PC-3 (cell line): ENCODE measurements around the gene ATP4A. TPM values are rescaled to one million over a fixed set of nuclear protein-coding genes. Genes with fewer than 3 reads are reported as not detected.

Source experiments
- ATAC-seq: fragments of 200-7000 bp; cut with Tn5 transposase; 2 replicates; pipeline ENCODE4 v1.9.1; 2020; ENCODE audit warnings: mild to moderate bottlenecking, moderate library complexity
- BruUV-seq: library from RNA; stranded (reverse); fragments of 400-500 nt; replicated peaks from 2 replicates; lab custom pipeline; 2021; lab: Mats Ljungman, UMichigan
- CTCF ChIA-PET: fragments of 300-600 bp; sonication (Branson Sonifier 250); formaldehyde crosslinking; loops from one replicate; lab custom pipeline; 2022; ENCODE audit warnings: antibody characterized with exemption; lab: Charles Lee
- POLR2A ChIA-PET: fragments of 300-600 bp; sonication (Branson Sonifier 250); formaldehyde crosslinking; loops from one replicate; lab custom pipeline; 2022; ENCODE audit warnings: antibody characterized with exemption; ENCODE audit not compliant: unreplicated experiment; lab: Charles Lee
- DNase-seq: peaks from one replicate; pipeline ENCODE4 v3.0.0-alpha.2; 2015
- H2AFZ ChIP-seq: fragments of 300-600 bp; sonication (generic); 2 replicates; pipeline ENCODE4 v1.6.0; 2016; ENCODE audit warnings: antibody characterized with exemption, low read length
- H3F3A ChIP-seq: fragments of 300-600 bp; sonication (generic); one replicate; pipeline ENCODE4 v1.6.0; 2017; ENCODE audit warnings: antibody characterized with exemption, low read length, control low read depth, mild to moderate bottlenecking; ENCODE audit not compliant: unreplicated experiment
- H3K27ac ChIP-seq: fragments of 300-600 bp; sonication (generic); 2 replicates; pipeline ENCODE4 v1.5.1; 2016; ENCODE audit warnings: mild to moderate bottlenecking, low read length
- H3K27me3 ChIP-seq: fragments of 300-600 bp; sonication (generic); 2 replicates; pipeline ENCODE4 v1.6.1; 2016; ENCODE audit warnings: low read length, mixed read lengths
- H3K36me3 ChIP-seq: fragments of 300-600 bp; sonication (generic); 2 replicates; pipeline ENCODE4 v1.6.1; 2016; ENCODE audit warnings: low read depth, mixed run types, low read length, mixed read lengths
- H3K4me1 ChIP-seq: fragments of 300-600 bp; sonication (generic); 2 replicates; pipeline ENCODE4 v1.5.1; 2016; ENCODE audit warnings: low read length; ENCODE audit not compliant: insufficient read depth
- H3K4me2 ChIP-seq: fragments of 300-600 bp; sonication (generic); 2 replicates; pipeline ENCODE4 v1.6.0; 2016; ENCODE audit warnings: low read length
- H3K4me3 ChIP-seq: fragments of 300-600 bp; sonication (generic); 2 replicates; pipeline ENCODE4 v1.5.1; 2016; ENCODE audit warnings: mild to moderate bottlenecking, low read length, mixed read lengths
- H3K79me2 ChIP-seq: fragments of 300-600 bp; sonication (generic); 2 replicates; pipeline ENCODE4 v1.6.1; 2017; ENCODE audit warnings: low read length, mixed read lengths
- H3K9ac ChIP-seq: fragments of 300-600 bp; sonication (generic); 2 replicates; pipeline ENCODE4 v1.6.0; 2016; ENCODE audit warnings: mild to moderate bottlenecking, low read length
- H3K9me2 ChIP-seq: fragments of 300-600 bp; sonication (generic); replicated peaks from 2 replicates; pipeline ENCODE4 v1.6.1; 2016; ENCODE audit warnings: mixed run types, low read length, mixed read lengths
- H3K9me3 ChIP-seq: fragments of 300-600 bp; sonication (generic); 2 replicates; pipeline ENCODE4 v1.6.1; 2016; ENCODE audit warnings: low read length, mixed read lengths
- H4K20me1 ChIP-seq: fragments of 300-600 bp; sonication (generic); 2 replicates; pipeline ENCODE4 v1.6.1; 2016; ENCODE audit warnings: low read length, mixed read lengths
- CTCF ChIP-seq: fragments of 300-600 bp; sonication (generic); conservative IDR thresholded peaks from 2 replicates; pipeline ENCODE4 v1.5.1; 2017; ENCODE audit warnings: antibody characterized with exemption, low read depth, mild to moderate bottlenecking, low read length
- EZH2 ChIP-seq: fragments of 300-600 bp; sonication (generic); IDR thresholded peaks from one replicate; pipeline ENCODE4 v1.6.1; 2017; ENCODE audit warnings: antibody characterized with exemption, mild to moderate bottlenecking, low read length; ENCODE audit not compliant: unreplicated experiment
- EZH2phosphoT487 ChIP-seq: fragments of 300-600 bp; sonication (generic); IDR thresholded peaks from 2 replicates; pipeline ENCODE4 v1.6.1; 2018; ENCODE audit warnings: mild to moderate bottlenecking, antibody characterized with exemption, low read length, borderline replicate concordance
- intact Hi-C: fragments of 100-400 bp; cut with micrococcal nuclease; formaldehyde crosslinking; loops from 2 replicates; pipeline ENCODE4 v1.9.0; 2023
- total RNA-seq: library from RNA; depleted of rRNA; stranded (reverse); fragments of >200 nt; gene quantifications from 2 replicates; pipeline ENCODE4 v1.2.3, GENCODE V29; 2014

ATP4A gene
- total RNA-seq, 1 experiment from 2014 or later = not detected

GRCh38 chr19:35509018-35509652 is 54.3 kb downstream of the ATP4A start:
- TF ChIP-seq EZH2phosphoT487 = no peak
- no peak for TF ChIP-seq EZH2
- TF ChIP-seq CTCF = no peak
- H3K4me2 ChIP-seq = peak overlapping the region; percentile 86
- H3K9me2 ChIP-seq = no peaks in the 10 kb centered on the region
- H3K36me3 ChIP-seq = no peaks in the 10 kb centered on the region
- H3K9me3 ChIP-seq = no peaks in the 10 kb centered on the region
- H3K4me3 ChIP-seq = peak overlapping the region; percentile 96
- H3K27ac ChIP-seq = peak overlapping the region; percentile 77
- intact Hi-C loops = loop anchor here (5.0 kb wide), 1 partner anchor 242 kb away; the partner anchor contains the start of gene USF2
- no peaks in the 10 kb centered on the region for H4K20me1 ChIP-seq
- no peaks in the 10 kb centered on the region for H3F3A ChIP-seq
- peak; percentile 67 for ATAC-seq
- DNase-seq = peak; percentile 67
- CTCF ChIA-PET = no interaction called here
- peak overlapping the region; percentile 93 for H3K9ac ChIP-seq
- peaks cover 25% of the 10 kb centered on the region for H3K79me2 ChIP-seq
- POLR2A ChIA-PET = interaction anchor here (0.7 kb wide), 1 partner anchor 17 kb away, joined by 3 read pairs; no protein-coding TSS in a partner anchor
- BruUV-seq = no TSS peak
- H3K27me3 ChIP-seq = no peaks in the 10 kb centered on the region
- H3K4me1 ChIP-seq = peaks cover 13% of the 10 kb centered on the region; the same call in 1 of the 2 replicates
- peak overlapping the region; percentile 92 for H2AFZ ChIP-seq

GRCh38 chr19:35508129-35508528 is 55.3 kb downstream of the ATP4A start:
- ChIA-PET POLR2A (no interaction called here), CTCF (no interaction called here)
- BruUV-seq = no TSS peak
- Histone ChIP-seq H3K9me3 (no peaks in the 10 kb centered on the region), H3K4me2 (peak overlapping the region; percentile 86), H3K4me3 (peak overlapping the region; percentile 96; the same call in 1 of the 2 replicates), H3K36me3 (no peaks in the 10 kb centered on the region), H3K27me3 (no peaks in the 10 kb centered on the region), H3K4me1 (peaks cover 13% of the 10 kb centered on the region; the same call in 1 of the 2 replicates), H3K79me2 (peaks cover 25% of the 10 kb centered on the region), H3F3A (no peaks in the 10 kb centered on the region), H4K20me1 (no peaks in the 10 kb centered on the region), H2AFZ (no peak overlapping the region), H3K9ac (peak overlapping the region; percentile 93; the same call in 1 of the 2 replicates), H3K9me2 (no peaks in the 10 kb centered on the region), H3K27ac (no peak overlapping the region)
- TF ChIP-seq CTCF = no peak
- ATAC-seq = no peak
- no peak for DNase-seq
- intact Hi-C loops = loop anchor here (5.0 kb wide), 1 partner anchor 241 kb away; the partner anchor contains the start of gene USF2

GRCh38 chr19:35507561-35507960 is 55.9 kb downstream of the ATP4A start:
- ATAC-seq (no peak), DNase-seq (no peak)
- Histone ChIP-seq H3K4me3 (no peak overlapping the region), H3K9ac (no peak overlapping the region), H2AFZ (no peak overlapping the region), H4K20me1 (no peaks in the 10 kb centered on the region), H3K27ac (no peak overlapping the region), H3K27me3 (no peaks in the 10 kb centered on the region), H3K9me2 (no peaks in the 10 kb centered on the region), H3K9me3 (no peaks in the 10 kb centered on the region), H3K4me1 (peaks cover 13% of the 10 kb centered on the region; the same call in 1 of the 2 replicates), H3F3A (no peaks in the 10 kb centered on the region), H3K79me2 (peaks cover 25% of the 10 kb centered on the region), H3K36me3 (no peaks in the 10 kb centered on the region), H3K4me2 (no peak overlapping the region)
- CTCF ChIA-PET = no interaction called here
- POLR2A ChIA-PET = no interaction called here
- BruUV-seq = no TSS peak
- TF ChIP-seq EZH2 (no peak), CTCF (no peak), EZH2phosphoT487 (no peak)
- intact Hi-C loops = loop anchor here (5.0 kb wide), 1 partner anchor 240 kb away; the partner anchor contains the start of gene USF2
